Right hindlimb (tissue), 1 donor: ENCODE data around the gene NEK7.

Source experiments
- DNase-seq: peaks from one replicate; pipeline ENCODE4 v3.0.0-alpha.2; 2018

Gene NEK7

GRCh38 chr1:198363625-198364151 lies 206.9 kb downstream of the NEK7 start:
- no peak for DNase-seq

DNA sequence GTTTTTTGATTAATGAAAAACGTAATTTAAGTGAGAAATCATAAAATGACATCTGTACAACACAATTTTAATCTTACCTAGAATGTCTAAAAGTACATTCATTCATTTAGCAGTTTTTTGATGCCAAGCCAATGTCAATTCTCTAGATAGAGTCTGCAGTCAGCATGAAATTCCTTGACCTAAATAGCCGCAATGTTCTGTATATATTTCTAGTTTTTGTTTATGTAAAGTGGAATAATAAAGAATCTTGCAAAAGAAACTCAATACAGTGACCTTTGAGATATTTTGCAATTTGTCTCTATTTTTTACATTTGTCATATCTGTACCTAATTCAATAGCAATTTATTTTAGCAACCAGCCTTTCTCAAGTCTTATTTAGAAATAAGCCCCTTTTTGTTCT lies 207.7 kb downstream of the NEK7 start:
- DNase-seq: no peak

DNA sequence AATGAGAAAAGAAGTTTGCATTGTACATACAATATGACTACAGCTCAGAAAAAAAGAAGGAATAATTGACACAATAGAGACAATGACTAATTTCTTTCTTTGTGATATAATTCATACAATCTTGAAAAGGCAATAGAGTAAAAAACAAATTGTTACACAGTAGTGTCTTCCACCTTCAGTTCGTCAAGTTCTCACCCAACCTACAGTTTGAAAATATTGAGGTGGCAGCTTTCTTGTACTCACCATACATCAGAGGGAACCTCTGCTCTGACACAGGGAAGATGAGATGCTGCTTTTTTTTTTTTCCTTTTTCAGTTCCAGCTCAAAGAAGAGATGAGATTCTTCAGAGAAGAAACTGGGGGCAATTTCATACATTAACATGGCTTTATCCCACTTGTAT lies 210.5 kb downstream of the NEK7 start:
- DNase-seq: no peak

- no peak for DNase-seq
These were observed 214.2 kb downstream of the NEK7 start for GRCh38 chr1:198370996-198371395.
